H9 (cell line): Measurements from ENCODE around the gene TNRC18. TPM values are rescaled to one million over a fixed set of nuclear protein-coding genes. Genes with fewer than 3 reads are reported as not detected.

ENCODE experiments used
- DNase-seq: peaks from one replicate; pipeline ENCODE4 v3.0.0-alpha.2; 2017
- H2AFZ ChIP-seq: one replicate; pipeline ENCODE4 v1.6.1; 2013; ENCODE audit warnings: mild to moderate bottlenecking, low read length, control low read depth, moderate library complexity
- H2AK5ac ChIP-seq: 2 replicates; pipeline ENCODE4 v1.6.1; 2013; ENCODE audit warnings: low read length, control low read depth, mixed read lengths; ENCODE audit not compliant: insufficient read length
- H2BK120ac ChIP-seq: one replicate; pipeline ENCODE4 v1.6.1; 2013; ENCODE audit warnings: low read depth, mild to moderate bottlenecking, low read length, control low read depth, inconsistent platforms; ENCODE audit not compliant: poor library complexity, severe bottlenecking
- H2BK12ac ChIP-seq: 2 replicates; pipeline ENCODE4 v1.6.1; 2013; ENCODE audit warnings: low read length, control low read depth, mixed read lengths, low read depth; ENCODE audit not compliant: insufficient read length
- H2BK15ac ChIP-seq: 2 replicates; pipeline ENCODE4 v1.6.1; 2013; ENCODE audit warnings: low read depth, low read length, control low read depth
- H2BK20ac ChIP-seq: one replicate; pipeline ENCODE4 v1.6.1; 2013; ENCODE audit warnings: low read depth, mild to moderate bottlenecking, low read length, control low read depth, inconsistent platforms; ENCODE audit not compliant: poor library complexity, severe bottlenecking
- H2BK5ac ChIP-seq: 2 replicates; pipeline ENCODE4 v1.6.1; 2013; ENCODE audit warnings: low read length, control low read depth, mixed read lengths; ENCODE audit not compliant: insufficient read length
- H3K14ac ChIP-seq: 2 replicates; pipeline ENCODE4 v1.6.1; 2013; ENCODE audit warnings: low read length, control low read depth; ENCODE audit not compliant: insufficient read depth
- H3K18ac ChIP-seq: 2 replicates; pipeline ENCODE4 v1.6.1; 2013; ENCODE audit warnings: low read depth, mild to moderate bottlenecking, mixed read lengths, low read length, control low read depth; ENCODE audit not compliant: insufficient read length
- H3K23ac ChIP-seq: 2 replicates; pipeline ENCODE4 v1.6.1; 2013; ENCODE audit warnings: low read length, control low read depth, mixed read lengths, low read depth; ENCODE audit not compliant: insufficient read length
- H3K23me2 ChIP-seq: 2 replicates; pipeline ENCODE4 v1.6.1; 2013; ENCODE audit warnings: low read depth, mild to moderate bottlenecking, mixed read lengths, low read length, control low read depth; ENCODE audit not compliant: insufficient read length, poor library complexity, severe bottlenecking
- H3K27ac ChIP-seq: 2 replicates; pipeline ENCODE4 v1.5.1; 2013; ENCODE audit warnings: low read length, control low read depth, mixed read lengths, low read depth; ENCODE audit not compliant: insufficient read length
- H3K27me3 ChIP-seq: 2 replicates; pipeline ENCODE4 v1.6.1; 2013; ENCODE audit warnings: low read length, control low read depth, inconsistent platforms; ENCODE audit not compliant: insufficient read depth
- H3K4ac ChIP-seq: 2 replicates; pipeline ENCODE4 v1.6.1; 2013; ENCODE audit warnings: low read depth, mild to moderate bottlenecking, control low read depth, inconsistent platforms, low read length, moderate library complexity
- H3K4me1 ChIP-seq: 2 replicates; pipeline ENCODE4 v1.6.1; 2013; ENCODE audit warnings: low read length, control low read depth, inconsistent platforms; ENCODE audit not compliant: insufficient read depth
- H3K4me2 ChIP-seq: 2 replicates; pipeline ENCODE4 v1.6.1; 2013; ENCODE audit warnings: low read length, control low read depth, mixed read lengths; ENCODE audit not compliant: insufficient read length, insufficient read depth
- H3K56ac ChIP-seq: 2 replicates; pipeline ENCODE4 v1.6.1; 2013; ENCODE audit warnings: low read depth, mild to moderate bottlenecking, mixed read lengths, low read length, control low read depth; ENCODE audit not compliant: insufficient read length
- H3K79me1 ChIP-seq: 2 replicates; pipeline ENCODE4 v1.6.1; 2013; ENCODE audit warnings: low read depth, mild to moderate bottlenecking, moderate library complexity, low read length, control low read depth, inconsistent platforms; ENCODE audit not compliant: insufficient read depth, poor library complexity, severe bottlenecking
- H3K79me2 ChIP-seq: 2 replicates; pipeline ENCODE4 v1.6.1; 2013; ENCODE audit warnings: low read length, control low read depth, inconsistent platforms; ENCODE audit not compliant: insufficient read depth
- H3K9ac ChIP-seq: 2 replicates; pipeline ENCODE4 v1.6.1; 2013; ENCODE audit warnings: low read length, control low read depth, mixed read lengths; ENCODE audit not compliant: insufficient read length; ENCODE audit errors: extremely low read depth
- H3K9me3 ChIP-seq: one replicate; pipeline ENCODE4 v1.6.1; 2013; ENCODE audit warnings: low read depth, low read length, inconsistent platforms; ENCODE audit not compliant: control insufficient read depth
- H3T11ph ChIP-seq: one replicate; pipeline ENCODE4 v1.6.1; 2013; ENCODE audit warnings: mild to moderate bottlenecking, low read length, control low read depth, inconsistent platforms
- H4K20me1 ChIP-seq: one replicate; pipeline ENCODE4 v1.6.1; 2013; ENCODE audit not compliant: control insufficient read depth, insufficient read length, insufficient read depth
- H4K5ac ChIP-seq: 2 replicates; pipeline ENCODE4 v1.6.1; 2013; ENCODE audit warnings: low read depth, mild to moderate bottlenecking, mixed read lengths, low read length, control low read depth; ENCODE audit not compliant: insufficient read length
- H4K8ac ChIP-seq: replicated peaks from 2 replicates; pipeline ENCODE4 v1.6.1; 2013; ENCODE audit warnings: low read length, control low read depth, mixed read lengths, low read depth; ENCODE audit not compliant: insufficient read length
- H4K91ac ChIP-seq: 2 replicates; pipeline ENCODE4 v1.6.1; 2013; ENCODE audit warnings: low read depth, mild to moderate bottlenecking, moderate library complexity, mixed read lengths, low read length, control low read depth; ENCODE audit not compliant: insufficient read length
- H3K27ac Mint-ChIP-seq, 3 experiments: 2 replicates in 2 of 3; 3 replicates in 1 of 3; pipeline ENCODE4 v1.8.0; 2020 to 2021; ENCODE audit warnings: mixed read lengths in 3 of 3, mild to moderate bottlenecking in 1 of 3, moderate library complexity in 1 of 3
- H3K27me3 Mint-ChIP-seq: 2 replicates; pipeline ENCODE4 v1.8.0; 2021; ENCODE audit warnings: low read depth, mild to moderate bottlenecking, moderate library complexity, mixed read lengths
- H3K36me3 Mint-ChIP-seq, 3 experiments: 2 replicates in 2 of 3; 3 replicates in 1 of 3; pipeline ENCODE4 v1.8.0; 2020 to 2021; ENCODE audit warnings: low read depth in 3 of 3, mixed read lengths in 3 of 3; ENCODE audit not compliant: insufficient read depth in 1 of 3
- H3K4me1 Mint-ChIP-seq, 2 experiments: 2 replicates each; pipeline ENCODE4 v1.8.0; 2020; ENCODE audit warnings: mixed read lengths in 2 of 2
- H3K4me3 Mint-ChIP-seq, 2 experiments: 2 replicates in 1 of 2; 3 replicates in 1 of 2; pipeline ENCODE4 v1.8.0; 2020 to 2021; ENCODE audit warnings: mild to moderate bottlenecking in 2 of 2, mixed read lengths in 2 of 2, moderate library complexity in 1 of 2
- H3K9me3 Mint-ChIP-seq, 2 experiments: 2 replicates in 1 of 2; 3 replicates in 1 of 2; pipeline ENCODE4 v1.8.0; 2020; ENCODE audit warnings: mild to moderate bottlenecking in 2 of 2, mixed read lengths in 2 of 2, moderate library complexity in 1 of 2
- WGBS: extraction: QIAGEN DNeasy Blood & Tissue Kit; methylation state at CpG from one replicate; pipeline ENCODE4 v1.1.7; 2013; ENCODE audit warnings: missing lambda C conversion rate, low lambda C conversion rate, mixed read lengths; ENCODE audit not compliant: insufficient read length; ENCODE audit errors: extremely low coverage; 5-methylcytosine and 5-hydroxymethylcytosine counted together
- total RNA-seq: library from RNA; stranded (reverse); gene quantifications from 2 replicates; pipeline ENCODE4 v1.2.1, GENCODE V29; 2021
- TF ChIP-seq, protein P1 (sequence below): fragments of 200-600 bp; sonication (generic); conservative IDR thresholded peaks from 3 replicates; pipeline ENCODE4 v1.8.0; 2021; ENCODE audit warnings: antibody characterized with exemption, mild to moderate bottlenecking

TNRC18 gene
- total RNA-seq, 1 experiment from 2014 or later: 21.2 TPM

- H3K4me3 Mint-ChIP-seq: no peak overlapping the region
Observed at GRCh38 chr7:5300366-5300765, 123.3 kb downstream of the TNRC18 start.

More at GRCh38 chr7:5300366-5300765, 123.3 kb downstream of the TNRC18 start:
- Histone ChIP-seq H4K5ac (no peak overlapping the region), H3K56ac (no peak overlapping the region), H3K79me1 (no peaks in the 10 kb centered on the region), H3K4me1 (no peaks in the 10 kb centered on the region), H3K27me3 (no peaks in the 10 kb centered on the region), H3K4me2 (no peak overlapping the region), H3K14ac (no peak overlapping the region), H3K9ac (no peak overlapping the region), H2AFZ (no peak overlapping the region), H4K8ac (no peak overlapping the region), H3K23ac (no peak overlapping the region), H3K18ac (no peak overlapping the region), H2AK5ac (no peak overlapping the region), H3K4ac (no peak overlapping the region), H3K79me2 (no peaks in the 10 kb centered on the region), H4K20me1 (no peaks in the 10 kb centered on the region), H2BK12ac (no peak overlapping the region), H3K9me3 (no peaks in the 10 kb centered on the region), H3K27ac (no peak overlapping the region), H2BK20ac (no peak overlapping the region), H3K23me2 (peaks cover 6% of the 10 kb centered on the region), H3T11ph (no peak overlapping the region), H2BK15ac (no peak overlapping the region), H4K91ac (no peak overlapping the region), H2BK120ac (no peak overlapping the region), H2BK5ac (no peak overlapping the region)
- Mint-ChIP-seq H3K9me3 (no peaks in the 10 kb centered on the region; a peak in 2 of 5 replicates), H3K36me3 (peaks cover 0 to 16% (median 8%) of the 10 kb centered on the region in 3 experiments; a peak in 4 of 7 replicates), H3K4me1 (peaks cover 7 to 10% of the 10 kb centered on the region in 2 experiments; a peak in 3 of 4 replicates), H3K27me3 (peaks cover 16% of the 10 kb centered on the region), H3K27ac (no peak overlapping the region)
- WGBS: no CpG with 5 or more reads among the region's 24 CpGs
- no peak for DNase-seq
- TF ChIP-seq, protein P1, sequence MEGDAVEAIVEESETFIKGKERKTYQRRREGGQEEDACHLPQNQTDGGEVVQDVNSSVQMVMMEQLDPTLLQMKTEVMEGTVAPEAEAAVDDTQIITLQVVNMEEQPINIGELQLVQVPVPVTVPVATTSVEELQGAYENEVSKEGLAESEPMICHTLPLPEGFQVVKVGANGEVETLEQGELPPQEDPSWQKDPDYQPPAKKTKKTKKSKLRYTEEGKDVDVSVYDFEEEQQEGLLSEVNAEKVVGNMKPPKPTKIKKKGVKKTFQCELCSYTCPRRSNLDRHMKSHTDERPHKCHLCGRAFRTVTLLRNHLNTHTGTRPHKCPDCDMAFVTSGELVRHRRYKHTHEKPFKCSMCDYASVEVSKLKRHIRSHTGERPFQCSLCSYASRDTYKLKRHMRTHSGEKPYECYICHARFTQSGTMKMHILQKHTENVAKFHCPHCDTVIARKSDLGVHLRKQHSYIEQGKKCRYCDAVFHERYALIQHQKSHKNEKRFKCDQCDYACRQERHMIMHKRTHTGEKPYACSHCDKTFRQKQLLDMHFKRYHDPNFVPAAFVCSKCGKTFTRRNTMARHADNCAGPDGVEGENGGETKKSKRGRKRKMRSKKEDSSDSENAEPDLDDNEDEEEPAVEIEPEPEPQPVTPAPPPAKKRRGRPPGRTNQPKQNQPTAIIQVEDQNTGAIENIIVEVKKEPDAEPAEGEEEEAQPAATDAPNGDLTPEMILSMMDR: no peak
